SH-SY5Y (cell line): ENCODE data around the gene STAT3.

ENCODE experiments used
- GATA2 ChIP-seq: IDR thresholded peaks from 2 replicates; pipeline ENCODE4 v1.6.1; 2011; ENCODE audit warnings: mild to moderate bottlenecking, low read depth, low read length
- GATA3 ChIP-seq: IDR thresholded peaks from 2 replicates; pipeline ENCODE4 v1.6.1; 2011; ENCODE audit warnings: low read depth, mild to moderate bottlenecking, low read length, moderate library complexity

DNA sequence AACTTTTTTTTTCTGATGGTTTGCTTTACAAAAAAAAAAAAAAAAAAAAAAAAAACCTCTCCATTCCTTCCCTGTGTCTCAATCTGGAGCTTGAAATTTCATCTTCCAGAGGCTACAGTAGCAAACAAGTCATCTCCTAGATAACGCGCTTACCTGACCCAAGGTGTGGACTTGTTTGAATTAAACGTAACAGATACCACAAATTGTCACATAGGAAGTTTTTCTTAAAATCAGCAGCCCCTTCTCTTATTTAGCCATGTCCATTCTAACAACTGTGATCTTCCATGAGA is 114.0 kb downstream of the STAT3 start:
- TF ChIP-seq GATA3 (no peak), GATA2 (no peak)
